Natural killer cell treated with Interleukin-12 subunit alpha and Interleukin-12 subunit beta and Interleukin-15 and Interleukin-18, amount 100 ng/mL, for 72 hours (primary cell): ENCODE measurements around the gene LRIG1. TPM values are rescaled to one million over a fixed set of nuclear protein-coding genes. Genes with fewer than 3 reads are reported as not detected.
A peak's percentile ranks its signal among the peaks of the same experiment; 100 is the strongest.

Experiments used
- ATAC-seq, 2 donors: fragments of 150-1000 bp; cut with Tn5 transposase in 1 of 2; sonication (Bioruptor Pico), chemical (Tn5 transposase) in 1 of 2; 2 replicates each; pipeline ENCODE4 v1.10.0; 2021
- DNase-seq: peaks from one replicate; pipeline ENCODE4 v3.0.0; 2022; ENCODE audit warnings: low spot score
- H3K27ac Mint-ChIP-seq, 2 donors: 1 replicate in 1 of 2; 2 replicates in 1 of 2; pipeline ENCODE4 v1.8.0; 2022; ENCODE audit warnings: mixed read lengths in 2 of 2, mild to moderate bottlenecking in 1 of 2, moderate library complexity in 1 of 2
- H3K27me3 Mint-ChIP-seq, 2 donors: 1 replicate in 1 of 2; 2 replicates in 1 of 2; pipeline ENCODE4 v1.8.0; 2022; ENCODE audit warnings: mixed read lengths in 2 of 2
- H3K36me3 Mint-ChIP-seq: one replicate; pipeline ENCODE4 v1.8.0; 2022; ENCODE audit warnings: mixed read lengths
- H3K4me1 Mint-ChIP-seq, 2 donors: 1 replicate in 1 of 2; 2 replicates in 1 of 2; pipeline ENCODE4 v1.8.0; 2022; ENCODE audit warnings: low read depth in 2 of 2, mixed read lengths in 2 of 2, mild to moderate bottlenecking in 1 of 2
- H3K4me3 Mint-ChIP-seq: one replicate; pipeline ENCODE4 v1.8.0; 2022; ENCODE audit warnings: mixed read lengths
- H3K9me3 Mint-ChIP-seq: 2 replicates; pipeline ENCODE4 v1.8.0; 2022; ENCODE audit warnings: mixed read lengths
- total RNA-seq, 2 donors: library from RNA; stranded (reverse); gene quantifications; one replicate each; pipeline ENCODE4 v1.2.3, GENCODE V29; 2022

Gene LRIG1
- total RNA-seq, 2 donors from 2014 or later = 21.6 to 41.1 TPM

GRCh38 chr3:66383998-66384745 is 116.7 kb downstream of the LRIG1 start:
- DNase-seq (no peak), ATAC-seq (no peak)
- Mint-ChIP-seq H3K27ac (no peak overlapping the region), H3K27me3 (no peaks in the 10 kb centered on the region), H3K9me3 (no peaks in the 10 kb centered on the region), H3K4me3 (no peak overlapping the region), H3K4me1 (peaks cover 0 to 6% of the 10 kb centered on the region in 2 donors), H3K36me3 (peaks cover 22% of the 10 kb centered on the region)

GRCh38 chr3:66383023-66383422 is 117.8 kb downstream of the LRIG1 start:
- Mint-ChIP-seq H3K27me3 (no peaks in the 10 kb centered on the region), H3K4me1 (peaks cover 2 to 6% of the 10 kb centered on the region in 2 donors), H3K9me3 (no peaks in the 10 kb centered on the region), H3K4me3 (no peak overlapping the region), H3K36me3 (peaks cover 20% of the 10 kb centered on the region), H3K27ac (no peak overlapping the region)
- DNase-seq (no peak), ATAC-seq (peak; percentile 19 to 43)

GRCh38 chr3:66382142-66382541 is 118.7 kb downstream of the LRIG1 start:
- Mint-ChIP-seq H3K9me3 (no peaks in the 10 kb centered on the region), H3K27me3 (no peaks in the 10 kb centered on the region), H3K36me3 (peaks cover 23% of the 10 kb centered on the region), H3K4me3 (no peak overlapping the region), H3K4me1 (peaks cover 5 to 6% of the 10 kb centered on the region in 2 donors), H3K27ac (no peak overlapping the region)
- DNase-seq (no peak), ATAC-seq (peak in 1 of 2 donors; percentile 12)

GRCh38 chr3:66381626-66382025 is 119.2 kb downstream of the LRIG1 start:
- H3K36me3 Mint-ChIP-seq = peaks cover 23% of the 10 kb centered on the region
- H3K4me3 Mint-ChIP-seq = no peak overlapping the region
- DNase-seq (no peak), ATAC-seq (no peak)
- peaks cover 3 to 5% of the 10 kb centered on the region in 2 donors for H3K4me1 Mint-ChIP-seq
- H3K9me3 Mint-ChIP-seq = no peaks in the 10 kb centered on the region
- no peaks in the 10 kb centered on the region for H3K27me3 Mint-ChIP-seq
- H3K27ac Mint-ChIP-seq = no peak overlapping the region

GRCh38 chr3:66380200-66380932 is 120.5 kb downstream of the LRIG1 start:
- ATAC-seq (no peak), DNase-seq (no peak)
- peaks cover 30% of the 10 kb centered on the region for H3K36me3 Mint-ChIP-seq
- H3K9me3 Mint-ChIP-seq = no peaks in the 10 kb centered on the region
- no peaks in the 10 kb centered on the region for H3K27me3 Mint-ChIP-seq
- peaks cover 3 to 5% of the 10 kb centered on the region in 2 donors for H3K4me1 Mint-ChIP-seq
- no peak overlapping the region for H3K4me3 Mint-ChIP-seq
- no peak overlapping the region for H3K27ac Mint-ChIP-seq

- H3K27ac Mint-ChIP-seq = no peak overlapping the region
- ATAC-seq (no peak), DNase-seq (no peak)
- H3K36me3 Mint-ChIP-seq = peaks cover 30% of the 10 kb centered on the region
- H3K9me3 Mint-ChIP-seq = no peaks in the 10 kb centered on the region
- no peaks in the 10 kb centered on the region for H3K27me3 Mint-ChIP-seq
- H3K4me1 Mint-ChIP-seq = peaks cover 3 to 5% of the 10 kb centered on the region in 2 donors
- H3K4me3 Mint-ChIP-seq = no peak overlapping the region
Observed at GRCh38 chr3:66379565-66379964, 121.3 kb downstream of the LRIG1 start.

- peaks cover 5 to 6% of the 10 kb centered on the region in 2 donors for H3K4me1 Mint-ChIP-seq
- H3K9me3 Mint-ChIP-seq = no peaks in the 10 kb centered on the region
- H3K27ac Mint-ChIP-seq = no peak overlapping the region
- ATAC-seq (no peak), DNase-seq (no peak)
- H3K27me3 Mint-ChIP-seq = no peaks in the 10 kb centered on the region
- H3K4me3 Mint-ChIP-seq = no peak overlapping the region
- peaks cover 23% of the 10 kb centered on the region for H3K36me3 Mint-ChIP-seq
Observed at GRCh38 chr3:66378256-66378655, 122.6 kb downstream of the LRIG1 start.

- Mint-ChIP-seq H3K4me1 (peaks cover 5 to 6% of the 10 kb centered on the region in 2 donors), H3K36me3 (peaks cover 22% of the 10 kb centered on the region), H3K9me3 (no peaks in the 10 kb centered on the region), H3K27me3 (no peaks in the 10 kb centered on the region), H3K27ac (peak overlapping the region in 1 of 2 donors; percentile 56), H3K4me3 (no peak overlapping the region)
- DNase-seq (no peak), ATAC-seq (no peak)
Observed at GRCh38 chr3:66377800-66378199, 123.0 kb downstream of the LRIG1 start.

GRCh38 chr3:66376568-66376967 is 124.3 kb downstream of the LRIG1 start:
- DNase-seq = no peak
- Mint-ChIP-seq H3K4me1 (peaks cover 5 to 6% of the 10 kb centered on the region in 2 donors), H3K27ac (no peak overlapping the region), H3K27me3 (no peaks in the 10 kb centered on the region), H3K36me3 (peaks cover 22% of the 10 kb centered on the region), H3K4me3 (no peak overlapping the region), H3K9me3 (no peaks in the 10 kb centered on the region)
- ATAC-seq = no peak

- Mint-ChIP-seq H3K27ac (no peak overlapping the region), H3K27me3 (no peaks in the 10 kb centered on the region), H3K36me3 (peaks cover 9% of the 10 kb centered on the region), H3K4me1 (peaks cover 7 to 14% of the 10 kb centered on the region in 2 donors), H3K4me3 (no peak overlapping the region), H3K9me3 (no peaks in the 10 kb centered on the region)
- DNase-seq (no peak), ATAC-seq (peak in 1 of 2 donors; percentile 57)
Observed at GRCh38 chr3:66372681-66373350, 128.0 kb downstream of the LRIG1 start.

GRCh38 chr3:66371432-66371831 is 129.4 kb downstream of the LRIG1 start:
- Mint-ChIP-seq H3K27ac (no peak overlapping the region), H3K4me3 (no peak overlapping the region), H3K36me3 (peaks cover 7% of the 10 kb centered on the region), H3K4me1 (peaks cover 7 to 13% of the 10 kb centered on the region in 2 donors), H3K9me3 (no peaks in the 10 kb centered on the region), H3K27me3 (no peaks in the 10 kb centered on the region)
- ATAC-seq = no peak
- no peak for DNase-seq

GRCh38 chr3:66370179-66370578 is 130.6 kb downstream of the LRIG1 start:
- Mint-ChIP-seq H3K4me3 (no peak overlapping the region), H3K9me3 (no peaks in the 10 kb centered on the region), H3K4me1 (peaks cover 7 to 13% of the 10 kb centered on the region in 2 donors), H3K27me3 (no peaks in the 10 kb centered on the region), H3K27ac (no peak overlapping the region), H3K36me3 (no peaks in the 10 kb centered on the region)
- ATAC-seq (no peak), DNase-seq (no peak)

GRCh38 chr3:66367979-66368378 is 132.8 kb downstream of the LRIG1 start:
- Mint-ChIP-seq H3K4me3 (no peak overlapping the region), H3K27ac (no peak overlapping the region), H3K9me3 (no peaks in the 10 kb centered on the region), H3K4me1 (peaks cover 4 to 13% of the 10 kb centered on the region in 2 donors), H3K36me3 (no peaks in the 10 kb centered on the region), H3K27me3 (no peaks in the 10 kb centered on the region)
- DNase-seq (no peak), ATAC-seq (no peak)

- H3K36me3 Mint-ChIP-seq = no peaks in the 10 kb centered on the region
- no peak overlapping the region for H3K27ac Mint-ChIP-seq
- DNase-seq (no peak), ATAC-seq (no peak)
- no peaks in the 10 kb centered on the region for H3K9me3 Mint-ChIP-seq
- no peaks in the 10 kb centered on the region for H3K27me3 Mint-ChIP-seq
- no peak overlapping the region for H3K4me3 Mint-ChIP-seq
- H3K4me1 Mint-ChIP-seq = peaks cover 4 to 13% of the 10 kb centered on the region in 2 donors
Observed at GRCh38 chr3:66366747-66367146, 134.1 kb downstream of the LRIG1 start.
